ENCODE measurements around the gene MED31.
A peak's percentile ranks its signal among the peaks of the same experiment; 100 is the strongest.

Gene MED31

DNA sequence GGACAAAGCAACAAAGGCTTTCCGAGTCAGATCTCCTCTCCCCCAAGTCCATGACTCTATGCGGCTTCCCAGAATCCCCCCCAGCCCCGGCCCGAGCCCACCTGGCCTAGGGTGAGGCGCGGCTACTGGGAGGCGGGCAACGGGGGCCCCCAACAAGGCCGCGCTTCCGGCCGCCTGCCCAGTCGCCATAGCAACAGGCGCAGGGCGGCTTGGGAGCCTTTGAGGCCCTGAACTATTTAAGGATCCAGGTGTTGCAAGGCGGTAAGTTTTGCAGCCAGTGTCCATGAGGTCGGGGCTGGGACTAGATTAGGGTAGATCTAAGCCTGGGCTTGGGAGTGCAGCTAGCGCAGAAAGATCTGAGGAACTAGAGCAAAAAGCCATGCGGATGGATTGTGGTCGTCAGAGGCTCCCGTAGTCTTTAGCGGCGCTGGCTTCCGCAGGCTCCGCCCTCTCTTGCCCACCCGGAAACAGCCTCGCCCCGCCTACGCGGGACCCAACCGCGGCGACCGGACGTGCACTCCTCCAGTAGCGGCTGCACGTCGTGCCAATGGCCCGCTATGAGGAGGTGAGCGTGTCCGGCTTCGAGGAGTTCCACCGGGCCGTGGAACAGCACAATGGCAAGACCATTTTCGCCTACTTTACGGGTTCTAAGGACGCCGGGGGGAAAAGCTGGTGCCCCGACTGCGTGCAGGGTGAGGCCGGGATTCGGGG lies 10.7 kb downstream of the MED31 start, which contains the start of the genes KIAA0753 and TXNDC17:
Gene KIAA0753, minus strand, starts transcription at position 176 of the 711 bp plus-strand sequence. CDS start 5,608 bp downstream, outside the sequence.
Gene TXNDC17, plus strand, starts transcription at position 525 of the 711 bp plus-strand sequence. Its CDS starts 23 bp downstream, at position 548.
- peak; percentile 28 to 78 for DNase-seq (ENCODE audit: low read depth in 1 of 2, low spot score in 1 of 2)
- no peak for TF ChIP-seq JUND (IDR thresholded peaks at IDR 0.05; ENCODE audit: low read depth)
- in situ Hi-C loops (cut with HindIII; ENCODE audit: low pct_unique_long_range_greater_than_20kb, low sequenced_read_pairs), result no loop called here

DNA sequence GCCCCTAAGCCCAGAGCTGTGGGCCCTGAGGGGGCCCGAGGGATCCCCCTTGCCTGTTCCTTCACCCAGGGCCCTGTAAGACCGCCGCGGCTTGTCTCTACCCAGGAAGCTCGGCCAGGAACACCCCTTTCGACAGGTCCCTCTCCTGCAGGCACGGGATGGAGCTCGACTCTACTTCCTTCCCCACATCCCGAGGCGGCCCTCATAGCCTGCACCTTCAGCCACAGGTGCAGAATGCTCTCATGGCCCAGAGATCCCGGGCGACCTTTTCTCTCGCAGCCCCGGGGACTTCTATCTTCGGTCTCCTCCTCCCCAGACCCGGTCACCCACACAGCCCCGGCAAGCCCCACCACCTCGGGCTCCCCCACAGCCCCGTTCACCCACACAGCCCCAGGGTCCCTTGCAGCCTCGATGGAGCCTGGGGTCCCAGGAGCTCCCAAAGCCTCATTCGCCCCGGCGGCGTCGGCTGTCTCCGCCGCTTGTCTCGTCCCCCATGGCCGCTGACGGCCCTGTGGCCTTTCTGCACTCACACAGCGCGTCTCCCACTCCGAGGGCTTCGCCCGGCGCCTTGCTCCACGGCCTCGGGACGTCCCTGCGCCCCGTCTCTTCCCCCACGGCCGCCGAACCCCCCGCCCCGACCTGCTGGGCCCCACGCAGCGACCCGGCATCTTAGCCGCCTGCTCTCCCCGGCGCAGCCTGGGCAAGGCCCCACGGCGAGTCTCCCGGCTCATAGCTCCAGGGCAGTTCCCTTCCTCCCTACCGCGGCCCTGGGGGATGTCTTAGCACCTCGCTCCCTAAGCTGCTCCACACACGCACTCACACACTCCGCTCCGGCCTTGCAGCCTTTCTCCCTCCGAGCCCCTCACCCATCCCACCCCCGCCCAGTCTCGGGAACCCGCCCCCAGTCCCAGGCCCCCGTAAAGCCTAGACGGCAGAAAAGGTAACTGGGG lies 11.5 kb downstream of the MED31 start:
- DNase-seq (ENCODE audit: low read depth in 1 of 2, low spot score in 1 of 2), result peak in 1 of 2 experiments; percentile 20
- no peak for TF ChIP-seq JUND (IDR thresholded peaks at IDR 0.05; ENCODE audit: low read depth)
- in situ Hi-C loops (cut with HindIII; ENCODE audit: low pct_unique_long_range_greater_than_20kb, low sequenced_read_pairs), result no loop called here

- in situ Hi-C loops (cut with HindIII; ENCODE audit: low pct_unique_long_range_greater_than_20kb, low sequenced_read_pairs), result no loop called here
- no peak for TF ChIP-seq JUND (IDR thresholded peaks at IDR 0.05; ENCODE audit: low read depth)
- DNase-seq (ENCODE audit: low read depth in 1 of 2, low spot score in 1 of 2), result no peak
Observed at GRCh38 chr17:6639014-6639585, 12.3 kb downstream of the MED31 start.

- TF ChIP-seq JUND (IDR thresholded peaks at IDR 0.05; ENCODE audit: low read depth), result no peak
- in situ Hi-C loops (cut with HindIII; ENCODE audit: low pct_unique_long_range_greater_than_20kb, low sequenced_read_pairs), result no loop called here
- DNase-seq (ENCODE audit: low read depth in 1 of 2, low spot score in 1 of 2), result no peak
Observed at GRCh38 chr17:6638046-6638908, 13.1 kb downstream of the MED31 start.

DNA sequence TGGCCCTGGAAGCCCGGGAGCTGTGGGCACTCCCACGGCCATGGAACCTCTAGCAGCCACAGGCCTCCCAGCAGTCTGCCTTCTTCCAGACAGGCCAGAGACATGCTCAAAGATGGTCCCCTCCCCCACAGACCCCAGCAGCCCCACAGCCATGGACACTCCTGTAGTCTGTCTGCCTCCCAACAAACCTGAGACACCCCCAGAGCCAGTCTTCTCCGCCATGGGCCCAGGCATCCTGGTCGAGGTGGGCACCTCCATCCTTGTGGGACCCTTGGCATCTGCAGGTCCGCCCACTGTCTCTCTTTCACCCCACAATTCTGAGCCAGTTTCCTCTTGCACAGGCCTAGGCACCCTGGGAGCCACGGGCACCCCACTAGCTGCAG lies 14.0 kb downstream of the MED31 start:
- no peak for DNase-seq (ENCODE audit: low read depth in 1 of 2, low spot score in 1 of 2)
- no peak for TF ChIP-seq JUND (IDR thresholded peaks at IDR 0.05; ENCODE audit: low read depth)
- in situ Hi-C loops (cut with HindIII; ENCODE audit: low pct_unique_long_range_greater_than_20kb, low sequenced_read_pairs), result no loop called here

- no peak for TF ChIP-seq JUND (IDR thresholded peaks at IDR 0.05; ENCODE audit: low read depth)
- DNase-seq (ENCODE audit: low read depth in 1 of 2, low spot score in 1 of 2), result no peak
- in situ Hi-C loops (cut with HindIII; ENCODE audit: low pct_unique_long_range_greater_than_20kb, low sequenced_read_pairs), result no loop called here
Observed at GRCh38 chr17:6636616-6637457, 14.6 kb downstream of the MED31 start.

GRCh38 chr17:6636105-6636504 lies 15.3 kb downstream of the MED31 start:
- DNase-seq (ENCODE audit: low read depth in 1 of 2, low spot score in 1 of 2), result no peak
- TF ChIP-seq JUND (IDR thresholded peaks at IDR 0.05; ENCODE audit: low read depth), result no peak
- in situ Hi-C loops (cut with HindIII; ENCODE audit: low pct_unique_long_range_greater_than_20kb, low sequenced_read_pairs), result no loop called here

- in situ Hi-C loops (cut with HindIII; ENCODE audit: low pct_unique_long_range_greater_than_20kb, low sequenced_read_pairs), result no loop called here
- DNase-seq (ENCODE audit: low read depth in 1 of 2, low spot score in 1 of 2), result no peak
- no peak for TF ChIP-seq JUND (IDR thresholded peaks at IDR 0.05; ENCODE audit: low read depth)
Observed at GRCh38 chr17:6633263-6633662, 18.1 kb downstream of the MED31 start.

DNA sequence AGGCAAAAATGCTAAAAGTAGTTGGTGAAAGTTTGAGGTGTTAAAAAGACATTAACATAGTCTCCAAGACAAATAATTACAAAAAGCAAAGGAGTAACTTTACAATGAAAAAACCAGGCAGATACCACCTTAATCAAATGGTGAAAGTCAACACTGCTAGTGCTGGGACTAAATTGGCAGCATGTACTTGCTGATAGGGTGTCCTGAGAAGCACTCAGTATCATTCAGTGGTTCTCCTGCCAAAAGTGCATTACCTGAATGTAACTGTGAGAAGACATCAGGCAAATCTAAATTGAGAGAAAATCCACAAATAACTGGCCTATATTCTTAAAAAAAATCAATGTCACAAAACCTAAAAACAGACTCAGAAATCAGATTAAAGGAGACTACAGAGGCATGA lies 18.9 kb downstream of the MED31 start:
- in situ Hi-C loops (cut with HindIII; ENCODE audit: low pct_unique_long_range_greater_than_20kb, low sequenced_read_pairs), result no loop called here
- DNase-seq (ENCODE audit: low read depth in 1 of 2, low spot score in 1 of 2), result no peak
- TF ChIP-seq JUND (IDR thresholded peaks at IDR 0.05; ENCODE audit: low read depth), result no peak

- TF ChIP-seq JUND (IDR thresholded peaks at IDR 0.05; ENCODE audit: low read depth), result no peak
- DNase-seq (ENCODE audit: low read depth in 1 of 2, low spot score in 1 of 2), result no peak
- in situ Hi-C loops (cut with HindIII; ENCODE audit: low pct_unique_long_range_greater_than_20kb, low sequenced_read_pairs), result no loop called here
Observed at GRCh38 chr17:6630390-6630789, 21.0 kb downstream of the MED31 start.

GRCh38 chr17:6627019-6627418 lies 24.4 kb downstream of the MED31 start:
- no peak for TF ChIP-seq JUND (IDR thresholded peaks at IDR 0.05; ENCODE audit: low read depth)

More at GRCh38 chr17:6627019-6627418, 24.4 kb downstream of the MED31 start:
- in situ Hi-C loops (cut with HindIII; ENCODE audit: low pct_unique_long_range_greater_than_20kb, low sequenced_read_pairs), result no loop called here
- no peak for DNase-seq (ENCODE audit: low read depth in 1 of 2, low spot score in 1 of 2)

Data from T47D (cell line).